Esophagus muscularis mucosa (tissue), 4 donors: ENCODE measurements around the gene PRMT7. TPM values are rescaled to one million over a fixed set of nuclear protein-coding genes. Genes with fewer than 3 reads are reported as not detected.

ENCODE experiments used
- DNase-seq: peaks from one replicate; pipeline ENCODE4 v3.0.0-alpha.2; 2017; ENCODE audit errors: extremely low spot score
- H3K27ac ChIP-seq, 4 donors: fragments of 200-600 bp; sonication (generic); replicated peaks in 1 of 4; 1 replicate in 3 of 4; 2 replicates in 1 of 4; pipeline ENCODE4 v1.5.1; 2016 to 2019; ENCODE audit warnings: mild to moderate bottlenecking in 1 of 4
- H3K27me3 ChIP-seq, 4 donors: fragments of 200-600 bp; sonication (generic); one replicate each; pipeline versions ENCODE4 v1.5.1 to v1.6.0; 2016 to 2019
- H3K36me3 ChIP-seq, 4 donors: fragments of 200-600 bp; sonication (generic); one replicate each; pipeline ENCODE4 v1.5.1; 2016 to 2019
- H3K4me1 ChIP-seq, 4 donors: fragments of 200-600 bp; sonication (generic); one replicate each; pipeline ENCODE4 v1.5.1; 2016 to 2019
- H3K4me3 ChIP-seq, 4 donors: fragments of 200-600 bp; sonication (generic); 1 replicate in 2 of 4; 2 replicates in 2 of 4; pipeline ENCODE4 v1.5.1; 2016 to 2019; ENCODE audit warnings: mild to moderate bottlenecking in 4 of 4, moderate library complexity in 1 of 4
- H3K9me3 ChIP-seq, 4 donors: fragments of 200-600 bp; sonication (generic); 1 replicate in 3 of 4; 2 replicates in 1 of 4; pipeline ENCODE4 v1.5.1; 2016 to 2019
- EP300 ChIP-seq: sonication (generic); formaldehyde crosslinking; IDR thresholded peaks from one replicate; pipeline ENCODE4 v1.6.1; 2017; ENCODE audit warnings: antibody characterized with exemption
- POLR2A ChIP-seq: fragments of 450-650 bp; IDR thresholded peaks from one replicate; pipeline ENCODE4 v1.6.1; 2017; ENCODE audit warnings: antibody characterized with exemption, moderate library complexity, mild to moderate bottlenecking, low read depth
- POLR2AphosphoS5 ChIP-seq, 2 donors: sonication (generic); formaldehyde crosslinking; IDR thresholded peaks; one replicate each; pipeline ENCODE4 v1.6.1; 2017; ENCODE audit warnings: antibody characterized with exemption in 2 of 2
- WGBS: methylation state at CpG from one replicate; pipeline ENCODE4 v1.1.5; 2018; 5-methylcytosine and 5-hydroxymethylcytosine counted together
- intact Hi-C: fragments of 100-400 bp; cut with DNase I; formaldehyde crosslinking; loops from one replicate; pipeline ENCODE4 v1.15.1; 2023
- total RNA-seq, 4 donors: library from RNA; depleted of rRNA; stranded (reverse); fragments of >200 nt; gene quantifications; one replicate each; pipeline versions ENCODE4 v1.1.0 to v1.2.1, GENCODE V29; 2016
- TF ChIP-seq, protein P1 (sequence below), 3 experiments: fragments of 200-600 bp in 2 of 3; fragments of 450-650 bp in 1 of 3; sonication (generic) in 2 of 3; IDR thresholded peaks; one replicate each; pipeline ENCODE4 v1.5.1; 2017 to 2019; ENCODE audit warnings: antibody characterized with exemption in 3 of 3, mild to moderate bottlenecking in 2 of 3, moderate library complexity in 1 of 3

Gene PRMT7
- total RNA-seq, 4 donors from 2014 or later: 20.0 to 31.1 (median 26.8) TPM

DNA sequence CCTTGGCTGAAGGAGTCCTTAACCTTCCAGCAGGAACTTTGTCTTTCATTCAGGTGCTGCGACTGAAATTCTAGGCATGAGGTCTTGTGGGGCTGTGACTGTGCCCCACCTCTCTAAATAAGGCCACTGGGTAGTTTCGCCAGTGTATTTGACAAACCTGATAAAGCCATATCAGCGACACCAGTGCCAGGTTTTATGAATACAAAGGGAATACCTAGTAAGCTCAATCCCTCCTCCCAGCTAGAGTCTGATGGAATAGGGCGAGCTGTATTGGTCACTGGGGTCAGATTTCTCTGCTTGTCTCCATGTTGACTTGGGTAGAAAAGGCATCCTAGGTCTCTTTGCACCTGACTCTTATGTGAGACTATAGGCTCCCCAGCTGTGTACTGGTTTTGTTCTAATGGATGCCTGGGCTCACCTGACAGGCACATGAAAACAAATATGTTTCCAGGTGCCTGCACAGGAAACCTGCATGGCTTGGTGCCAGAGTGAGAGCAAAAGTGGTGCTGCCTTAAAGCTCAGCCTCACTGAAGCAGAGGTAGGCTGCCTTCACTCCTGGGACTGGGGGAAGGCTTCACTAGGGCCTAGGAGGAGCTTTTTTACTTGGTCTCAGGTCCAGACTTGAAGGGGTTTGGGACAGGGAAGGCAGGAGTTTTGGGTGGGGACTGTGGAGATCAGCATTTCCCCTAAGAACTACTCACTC, 38.2 kb upstream of the PRMT7 start:
- peaks cover 49 to 81% (median 74%) of the 10 kb centered on the region in 4 donors for H3K4me1 ChIP-seq
- TF ChIP-seq, protein P1, sequence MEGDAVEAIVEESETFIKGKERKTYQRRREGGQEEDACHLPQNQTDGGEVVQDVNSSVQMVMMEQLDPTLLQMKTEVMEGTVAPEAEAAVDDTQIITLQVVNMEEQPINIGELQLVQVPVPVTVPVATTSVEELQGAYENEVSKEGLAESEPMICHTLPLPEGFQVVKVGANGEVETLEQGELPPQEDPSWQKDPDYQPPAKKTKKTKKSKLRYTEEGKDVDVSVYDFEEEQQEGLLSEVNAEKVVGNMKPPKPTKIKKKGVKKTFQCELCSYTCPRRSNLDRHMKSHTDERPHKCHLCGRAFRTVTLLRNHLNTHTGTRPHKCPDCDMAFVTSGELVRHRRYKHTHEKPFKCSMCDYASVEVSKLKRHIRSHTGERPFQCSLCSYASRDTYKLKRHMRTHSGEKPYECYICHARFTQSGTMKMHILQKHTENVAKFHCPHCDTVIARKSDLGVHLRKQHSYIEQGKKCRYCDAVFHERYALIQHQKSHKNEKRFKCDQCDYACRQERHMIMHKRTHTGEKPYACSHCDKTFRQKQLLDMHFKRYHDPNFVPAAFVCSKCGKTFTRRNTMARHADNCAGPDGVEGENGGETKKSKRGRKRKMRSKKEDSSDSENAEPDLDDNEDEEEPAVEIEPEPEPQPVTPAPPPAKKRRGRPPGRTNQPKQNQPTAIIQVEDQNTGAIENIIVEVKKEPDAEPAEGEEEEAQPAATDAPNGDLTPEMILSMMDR (IDR thresholded peaks at IDR 0.05): no peak
- TF ChIP-seq POLR2A (no peak), POLR2AphosphoS5 (IDR thresholded peaks at IDR 0.05) (no peak), EP300 (no peak)
- H3K4me3 ChIP-seq: no peak overlapping the region
- no peaks in the 10 kb centered on the region for H3K27me3 ChIP-seq
- no peaks in the 10 kb centered on the region for H3K9me3 ChIP-seq
- DNase-seq: no peak
- intact Hi-C loops: no loop called here
- WGBS: 95% methylated on average over 4 of the region's 4 CpGs
- peaks cover 10 to 55% (median 15%) of the 10 kb centered on the region in 4 donors for H3K36me3 ChIP-seq
- H3K27ac ChIP-seq: peak overlapping the region in 1 of 4 donors; percentile 13

DNA sequence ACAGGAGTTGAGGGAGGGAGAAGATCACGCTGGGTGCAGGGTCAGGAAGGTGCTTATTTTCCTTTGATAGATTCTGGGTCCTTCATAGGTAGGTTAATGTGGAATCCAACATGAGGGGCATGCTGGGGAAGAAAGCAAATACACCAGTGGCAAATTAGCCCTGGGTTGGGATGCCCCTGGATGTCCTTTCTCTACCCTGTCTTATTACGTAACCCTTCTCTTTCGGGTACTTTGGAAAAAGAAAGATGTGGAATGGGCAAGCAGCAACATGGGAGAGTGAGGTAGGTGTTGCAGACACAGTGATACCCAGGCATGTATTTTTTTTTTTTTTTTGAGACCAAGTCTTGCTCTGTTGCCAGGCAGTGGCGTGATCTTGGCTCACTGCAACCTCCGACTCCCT, 37.4 kb upstream of the PRMT7 start:
- Histone ChIP-seq H3K36me3 (peaks cover 10 to 50% (median 17%) of the 10 kb centered on the region in 4 donors), H3K9me3 (no peaks in the 10 kb centered on the region), H3K4me3 (no peak overlapping the region), H3K27ac (no peak overlapping the region), H3K4me1 (peaks cover 41 to 73% (median 70%) of the 10 kb centered on the region in 4 donors), H3K27me3 (no peaks in the 10 kb centered on the region)
- intact Hi-C loops: no loop called here
- no peak for DNase-seq
- no peak for TF ChIP-seq EP300
- 95% methylated on average over 5 of the region's 5 CpGs for WGBS

DNA sequence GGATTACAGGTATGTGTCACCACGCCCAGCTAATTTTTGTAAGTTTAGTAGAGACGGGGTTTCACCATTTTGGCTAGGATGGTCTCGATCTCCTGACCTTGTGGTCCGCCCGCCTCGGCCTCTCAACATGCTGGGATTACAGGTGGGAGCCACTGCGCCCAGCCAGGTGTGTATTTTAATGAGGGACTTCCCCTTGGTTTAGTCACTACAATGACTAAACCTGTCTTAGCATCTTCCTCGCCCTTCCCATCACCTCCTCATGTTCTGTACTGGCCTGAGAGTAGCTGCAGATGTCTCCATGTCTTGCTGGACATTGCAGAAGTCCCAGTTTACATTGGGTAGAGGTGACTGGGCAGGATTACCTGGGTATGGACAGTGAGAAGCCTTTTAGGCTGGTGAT, 36.9 kb upstream of the PRMT7 start:
- WGBS: 95% methylated on average over 8 of the region's 8 CpGs
- DNase-seq: no peak
- intact Hi-C loops: no loop called here
- H3K27me3 ChIP-seq: no peaks in the 10 kb centered on the region
- TF ChIP-seq, protein P1 (IDR thresholded peaks at IDR 0.05): no peak
- TF ChIP-seq POLR2A: no peak
- no peak for TF ChIP-seq POLR2AphosphoS5 (IDR thresholded peaks at IDR 0.05)
- TF ChIP-seq EP300: no peak
- peaks cover 10 to 50% (median 17%) of the 10 kb centered on the region in 4 donors for H3K36me3 ChIP-seq
- H3K4me3 ChIP-seq: no peak overlapping the region
- peaks cover 37 to 69% (median 66%) of the 10 kb centered on the region in 4 donors for H3K4me1 ChIP-seq
- peak overlapping the region in 1 of 4 donors; percentile 15 for H3K27ac ChIP-seq
- H3K9me3 ChIP-seq: no peaks in the 10 kb centered on the region

DNA sequence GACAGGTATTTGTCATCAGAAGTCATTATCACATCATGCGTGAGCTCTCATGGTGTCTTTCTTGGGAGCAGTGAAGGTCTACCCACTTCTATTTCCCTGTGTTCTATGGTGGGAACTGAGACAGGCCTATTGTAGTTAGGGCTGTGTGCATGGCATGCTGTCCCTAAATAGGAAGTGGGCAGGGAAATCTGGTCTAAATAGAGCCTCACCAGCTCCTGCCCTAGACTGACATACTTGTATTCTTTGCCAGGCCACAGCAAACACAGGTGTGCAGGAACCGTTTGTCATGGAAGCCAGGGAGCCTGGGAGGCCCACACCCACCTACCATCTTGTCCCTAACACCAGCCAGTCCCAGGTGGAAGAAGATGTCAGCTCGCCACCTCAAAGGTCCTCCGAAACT, 36.4 kb upstream of the PRMT7 start:
- intact Hi-C loops: no loop called here
- peak overlapping the region in 3 of 4 donors; percentile 15 to 69 (median 19) for H3K27ac ChIP-seq
- no peak for DNase-seq
- peaks cover 10 to 56% (median 19%) of the 10 kb centered on the region in 4 donors for H3K36me3 ChIP-seq
- H3K9me3 ChIP-seq: no peaks in the 10 kb centered on the region
- WGBS: 94% methylated on average over 4 of the region's 4 CpGs
- TF ChIP-seq POLR2AphosphoS5 (IDR thresholded peaks at IDR 0.05): no peak
- TF ChIP-seq EP300: no peak
- no peak for TF ChIP-seq POLR2A
- TF ChIP-seq, protein P1 (IDR thresholded peaks at IDR 0.05): no peak
- no peak overlapping the region for H3K4me3 ChIP-seq
- H3K27me3 ChIP-seq: no peaks in the 10 kb centered on the region
- peaks cover 33 to 67% (median 62%) of the 10 kb centered on the region in 4 donors for H3K4me1 ChIP-seq

DNA sequence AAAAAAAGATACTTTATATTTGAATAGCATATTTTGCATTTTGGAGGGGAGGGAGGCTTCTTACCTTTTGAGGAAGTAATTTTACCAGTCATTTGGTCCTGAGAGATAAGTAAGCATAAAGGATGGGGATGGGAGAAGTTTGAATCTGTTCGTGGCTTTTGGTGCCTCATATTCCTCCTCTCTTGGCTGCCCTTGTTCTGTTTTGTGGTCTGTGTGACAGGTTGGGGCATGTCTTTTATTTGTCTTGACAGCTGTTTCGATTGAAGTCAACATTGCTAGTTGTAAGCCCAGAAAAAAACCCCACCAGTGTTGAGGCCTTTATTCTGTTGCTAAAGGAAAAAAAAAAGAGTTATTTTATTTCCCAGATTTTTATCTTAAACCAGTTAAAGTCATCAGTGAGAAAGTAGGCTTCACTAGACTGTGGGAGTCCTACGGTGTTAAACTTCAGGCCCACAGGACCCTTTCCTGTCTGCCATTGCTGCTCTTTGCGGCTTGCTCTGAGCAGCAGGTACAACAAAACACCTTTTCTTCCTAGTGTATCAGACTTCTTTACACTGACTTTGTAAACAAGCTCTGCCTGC, 35.1 kb upstream of the PRMT7 start:
- H3K27ac ChIP-seq: peak overlapping the region; percentile 66 to 77 (median 71)
- peaks cover 31 to 64% (median 49%) of the 10 kb centered on the region in 4 donors for H3K4me1 ChIP-seq
- 36% methylated on average over 4 of the region's 4 CpGs for WGBS
- H3K36me3 ChIP-seq: peaks cover 10 to 67% (median 22%) of the 10 kb centered on the region in 4 donors
- H3K27me3 ChIP-seq: no peaks in the 10 kb centered on the region
- TF ChIP-seq, protein P1 (IDR thresholded peaks at IDR 0.05): no peak
- no peak for TF ChIP-seq POLR2AphosphoS5 (IDR thresholded peaks at IDR 0.05)
- no peak for TF ChIP-seq EP300
- no peak for TF ChIP-seq POLR2A
- no peak overlapping the region for H3K4me3 ChIP-seq
- intact Hi-C loops: no loop called here
- no peaks in the 10 kb centered on the region for H3K9me3 ChIP-seq
- no peak for DNase-seq
